H9 (cell line): ENCODE measurements around the gene RBMS3. TPM values are rescaled to one million over a fixed set of nuclear protein-coding genes. Genes with fewer than 3 reads are reported as not detected.

Experiments used
- DNase-seq: peaks from one replicate; pipeline ENCODE4 v3.0.0-alpha.2; 2017
- H2AFZ ChIP-seq: one replicate; pipeline ENCODE4 v1.6.1; 2013; ENCODE audit warnings: mild to moderate bottlenecking, low read length, control low read depth, moderate library complexity
- H2AK5ac ChIP-seq: 2 replicates; pipeline ENCODE4 v1.6.1; 2013; ENCODE audit warnings: low read length, control low read depth, mixed read lengths; ENCODE audit not compliant: insufficient read length
- H2BK120ac ChIP-seq: one replicate; pipeline ENCODE4 v1.6.1; 2013; ENCODE audit warnings: low read depth, mild to moderate bottlenecking, low read length, control low read depth, inconsistent platforms; ENCODE audit not compliant: poor library complexity, severe bottlenecking
- H2BK12ac ChIP-seq: 2 replicates; pipeline ENCODE4 v1.6.1; 2013; ENCODE audit warnings: low read length, control low read depth, mixed read lengths, low read depth; ENCODE audit not compliant: insufficient read length
- H2BK15ac ChIP-seq: 2 replicates; pipeline ENCODE4 v1.6.1; 2013; ENCODE audit warnings: low read depth, low read length, control low read depth
- H2BK20ac ChIP-seq: one replicate; pipeline ENCODE4 v1.6.1; 2013; ENCODE audit warnings: low read depth, mild to moderate bottlenecking, low read length, control low read depth, inconsistent platforms; ENCODE audit not compliant: poor library complexity, severe bottlenecking
- H2BK5ac ChIP-seq: 2 replicates; pipeline ENCODE4 v1.6.1; 2013; ENCODE audit warnings: low read length, control low read depth, mixed read lengths; ENCODE audit not compliant: insufficient read length
- H3K14ac ChIP-seq: 2 replicates; pipeline ENCODE4 v1.6.1; 2013; ENCODE audit warnings: low read length, control low read depth; ENCODE audit not compliant: insufficient read depth
- H3K18ac ChIP-seq: 2 replicates; pipeline ENCODE4 v1.6.1; 2013; ENCODE audit warnings: low read depth, mild to moderate bottlenecking, mixed read lengths, low read length, control low read depth; ENCODE audit not compliant: insufficient read length
- H3K23ac ChIP-seq: 2 replicates; pipeline ENCODE4 v1.6.1; 2013; ENCODE audit warnings: low read length, control low read depth, mixed read lengths, low read depth; ENCODE audit not compliant: insufficient read length
- H3K23me2 ChIP-seq: 2 replicates; pipeline ENCODE4 v1.6.1; 2013; ENCODE audit warnings: low read depth, mild to moderate bottlenecking, mixed read lengths, low read length, control low read depth; ENCODE audit not compliant: insufficient read length, poor library complexity, severe bottlenecking
- H3K27ac ChIP-seq: 2 replicates; pipeline ENCODE4 v1.5.1; 2013; ENCODE audit warnings: low read length, control low read depth, mixed read lengths, low read depth; ENCODE audit not compliant: insufficient read length
- H3K27me3 ChIP-seq: 2 replicates; pipeline ENCODE4 v1.6.1; 2013; ENCODE audit warnings: low read length, control low read depth, inconsistent platforms; ENCODE audit not compliant: insufficient read depth
- H3K4ac ChIP-seq: 2 replicates; pipeline ENCODE4 v1.6.1; 2013; ENCODE audit warnings: low read depth, mild to moderate bottlenecking, control low read depth, inconsistent platforms, low read length, moderate library complexity
- H3K4me1 ChIP-seq: 2 replicates; pipeline ENCODE4 v1.6.1; 2013; ENCODE audit warnings: low read length, control low read depth, inconsistent platforms; ENCODE audit not compliant: insufficient read depth
- H3K4me2 ChIP-seq: 2 replicates; pipeline ENCODE4 v1.6.1; 2013; ENCODE audit warnings: low read length, control low read depth, mixed read lengths; ENCODE audit not compliant: insufficient read length, insufficient read depth
- H3K56ac ChIP-seq: 2 replicates; pipeline ENCODE4 v1.6.1; 2013; ENCODE audit warnings: low read depth, mild to moderate bottlenecking, mixed read lengths, low read length, control low read depth; ENCODE audit not compliant: insufficient read length
- H3K79me1 ChIP-seq: 2 replicates; pipeline ENCODE4 v1.6.1; 2013; ENCODE audit warnings: low read depth, mild to moderate bottlenecking, moderate library complexity, low read length, control low read depth, inconsistent platforms; ENCODE audit not compliant: insufficient read depth, poor library complexity, severe bottlenecking
- H3K79me2 ChIP-seq: 2 replicates; pipeline ENCODE4 v1.6.1; 2013; ENCODE audit warnings: low read length, control low read depth, inconsistent platforms; ENCODE audit not compliant: insufficient read depth
- H3K9ac ChIP-seq: 2 replicates; pipeline ENCODE4 v1.6.1; 2013; ENCODE audit warnings: low read length, control low read depth, mixed read lengths; ENCODE audit not compliant: insufficient read length; ENCODE audit errors: extremely low read depth
- H3K9me3 ChIP-seq: one replicate; pipeline ENCODE4 v1.6.1; 2013; ENCODE audit warnings: low read depth, low read length, inconsistent platforms; ENCODE audit not compliant: control insufficient read depth
- H3T11ph ChIP-seq: one replicate; pipeline ENCODE4 v1.6.1; 2013; ENCODE audit warnings: mild to moderate bottlenecking, low read length, control low read depth, inconsistent platforms
- H4K20me1 ChIP-seq: one replicate; pipeline ENCODE4 v1.6.1; 2013; ENCODE audit not compliant: control insufficient read depth, insufficient read length, insufficient read depth
- H4K5ac ChIP-seq: 2 replicates; pipeline ENCODE4 v1.6.1; 2013; ENCODE audit warnings: low read depth, mild to moderate bottlenecking, mixed read lengths, low read length, control low read depth; ENCODE audit not compliant: insufficient read length
- H4K8ac ChIP-seq: replicated peaks from 2 replicates; pipeline ENCODE4 v1.6.1; 2013; ENCODE audit warnings: low read length, control low read depth, mixed read lengths, low read depth; ENCODE audit not compliant: insufficient read length
- H4K91ac ChIP-seq: 2 replicates; pipeline ENCODE4 v1.6.1; 2013; ENCODE audit warnings: low read depth, mild to moderate bottlenecking, moderate library complexity, mixed read lengths, low read length, control low read depth; ENCODE audit not compliant: insufficient read length
- H3K27ac Mint-ChIP-seq, 3 experiments: 2 replicates in 2 of 3; 3 replicates in 1 of 3; pipeline ENCODE4 v1.8.0; 2020 to 2021; ENCODE audit warnings: mixed read lengths in 3 of 3, mild to moderate bottlenecking in 1 of 3, moderate library complexity in 1 of 3
- H3K27me3 Mint-ChIP-seq: 2 replicates; pipeline ENCODE4 v1.8.0; 2021; ENCODE audit warnings: low read depth, mild to moderate bottlenecking, moderate library complexity, mixed read lengths
- H3K36me3 Mint-ChIP-seq, 3 experiments: 2 replicates in 2 of 3; 3 replicates in 1 of 3; pipeline ENCODE4 v1.8.0; 2020 to 2021; ENCODE audit warnings: low read depth in 3 of 3, mixed read lengths in 3 of 3; ENCODE audit not compliant: insufficient read depth in 1 of 3
- H3K4me1 Mint-ChIP-seq, 2 experiments: 2 replicates each; pipeline ENCODE4 v1.8.0; 2020; ENCODE audit warnings: mixed read lengths in 2 of 2
- H3K4me3 Mint-ChIP-seq, 2 experiments: 2 replicates in 1 of 2; 3 replicates in 1 of 2; pipeline ENCODE4 v1.8.0; 2020 to 2021; ENCODE audit warnings: mild to moderate bottlenecking in 2 of 2, mixed read lengths in 2 of 2, moderate library complexity in 1 of 2
- H3K9me3 Mint-ChIP-seq, 2 experiments: 2 replicates in 1 of 2; 3 replicates in 1 of 2; pipeline ENCODE4 v1.8.0; 2020; ENCODE audit warnings: mild to moderate bottlenecking in 2 of 2, mixed read lengths in 2 of 2, moderate library complexity in 1 of 2
- WGBS: extraction: QIAGEN DNeasy Blood & Tissue Kit; methylation state at CpG from one replicate; pipeline ENCODE4 v1.1.7; 2013; ENCODE audit warnings: missing lambda C conversion rate, low lambda C conversion rate, mixed read lengths; ENCODE audit not compliant: insufficient read length; ENCODE audit errors: extremely low coverage; 5-methylcytosine and 5-hydroxymethylcytosine counted together
- total RNA-seq: library from RNA; stranded (reverse); gene quantifications from 2 replicates; pipeline ENCODE4 v1.2.1, GENCODE V29; 2021
- TF ChIP-seq, protein P1 (sequence below): fragments of 200-600 bp; sonication (generic); conservative IDR thresholded peaks from 3 replicates; pipeline ENCODE4 v1.8.0; 2021; ENCODE audit warnings: antibody characterized with exemption, mild to moderate bottlenecking

RBMS3 gene
- total RNA-seq, 1 experiment from 2014 or later, result 8.1 TPM

DNA sequence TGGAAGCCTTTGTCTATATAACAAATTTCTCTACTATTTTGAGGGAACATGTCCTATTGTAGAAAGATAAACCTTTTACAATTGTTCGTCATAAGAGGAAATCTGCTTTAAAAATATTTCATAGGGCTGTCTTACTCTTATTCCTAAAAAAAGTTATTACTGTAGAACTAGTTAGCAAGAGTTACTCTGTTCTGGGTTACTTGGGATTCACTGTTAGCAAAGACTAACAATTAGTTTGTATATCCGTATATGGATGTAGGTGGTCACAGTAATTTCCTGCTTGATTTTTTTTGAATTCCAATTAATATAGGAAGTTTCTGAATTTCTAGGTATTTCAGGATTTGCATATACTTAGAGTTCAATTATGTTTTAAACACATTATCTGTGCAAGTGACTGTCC, 413.5 kb downstream of the RBMS3 start:
- Histone ChIP-seq H4K20me1 (no peaks in the 10 kb centered on the region), H3K23ac (no peak overlapping the region), H3K9ac (no peak overlapping the region), H2BK12ac (no peak overlapping the region), H4K5ac (no peak overlapping the region), H3K9me3 (no peaks in the 10 kb centered on the region), H2BK120ac (no peak overlapping the region), H3K56ac (no peak overlapping the region), H3K4me2 (no peak overlapping the region), H3K27ac (no peak overlapping the region), H3K27me3 (no peaks in the 10 kb centered on the region), H3K4ac (no peak overlapping the region), H2AK5ac (no peak overlapping the region), H3K14ac (no peak overlapping the region), H3K79me1 (no peaks in the 10 kb centered on the region), H3K4me1 (peaks cover 3% of the 10 kb centered on the region; the same call in 1 of the 2 replicates), H3T11ph (no peak overlapping the region), H3K79me2 (no peaks in the 10 kb centered on the region), H3K18ac (no peak overlapping the region), H2BK20ac (no peak overlapping the region), H3K23me2 (no peaks in the 10 kb centered on the region), H2BK15ac (no peak overlapping the region), H2AFZ (no peak overlapping the region), H2BK5ac (no peak overlapping the region), H4K91ac (no peak overlapping the region), H4K8ac (no peak overlapping the region)
- H3K36me3 Mint-ChIP-seq, result no peaks in the 10 kb centered on the region
- WGBS, result no CpG with 5 or more reads among the region's 2 CpGs
- peak overlapping the region in 2 of 3 experiments; percentile 7 to 68; a peak in 2 of 7 replicates for H3K27ac Mint-ChIP-seq
- H3K27me3 Mint-ChIP-seq, result no peaks in the 10 kb centered on the region
- TF ChIP-seq, protein P1, sequence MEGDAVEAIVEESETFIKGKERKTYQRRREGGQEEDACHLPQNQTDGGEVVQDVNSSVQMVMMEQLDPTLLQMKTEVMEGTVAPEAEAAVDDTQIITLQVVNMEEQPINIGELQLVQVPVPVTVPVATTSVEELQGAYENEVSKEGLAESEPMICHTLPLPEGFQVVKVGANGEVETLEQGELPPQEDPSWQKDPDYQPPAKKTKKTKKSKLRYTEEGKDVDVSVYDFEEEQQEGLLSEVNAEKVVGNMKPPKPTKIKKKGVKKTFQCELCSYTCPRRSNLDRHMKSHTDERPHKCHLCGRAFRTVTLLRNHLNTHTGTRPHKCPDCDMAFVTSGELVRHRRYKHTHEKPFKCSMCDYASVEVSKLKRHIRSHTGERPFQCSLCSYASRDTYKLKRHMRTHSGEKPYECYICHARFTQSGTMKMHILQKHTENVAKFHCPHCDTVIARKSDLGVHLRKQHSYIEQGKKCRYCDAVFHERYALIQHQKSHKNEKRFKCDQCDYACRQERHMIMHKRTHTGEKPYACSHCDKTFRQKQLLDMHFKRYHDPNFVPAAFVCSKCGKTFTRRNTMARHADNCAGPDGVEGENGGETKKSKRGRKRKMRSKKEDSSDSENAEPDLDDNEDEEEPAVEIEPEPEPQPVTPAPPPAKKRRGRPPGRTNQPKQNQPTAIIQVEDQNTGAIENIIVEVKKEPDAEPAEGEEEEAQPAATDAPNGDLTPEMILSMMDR, result no peak
- no peak overlapping the region for H3K4me3 Mint-ChIP-seq
- no peak for DNase-seq
- H3K4me1 Mint-ChIP-seq, result peaks cover 31 to 41% of the 10 kb centered on the region in 2 experiments
- H3K9me3 Mint-ChIP-seq, result no peaks in the 10 kb centered on the region
